DND-41 (cell line): ENCODE data around the gene VAV2.

ENCODE experiments used
- ATAC-seq: fragments of 200-7000 bp; cut with Tn5 transposase; 3 replicates; pipeline ENCODE4 v1.9.1; 2021; ENCODE audit warnings: low read depth; ENCODE audit not compliant: insufficient read depth
- DNase-seq: peaks from one replicate; pipeline ENCODE4 v3.0.0-alpha.2; 2020
- H2AFZ ChIP-seq: 2 replicates; pipeline ENCODE4 v1.6.0; 2012; ENCODE audit warnings: low read depth, low read length
- H3K27ac ChIP-seq: 2 replicates; pipeline ENCODE4 v1.5.1; 2012; ENCODE audit warnings: low read length, inconsistent platforms
- H3K27me3 ChIP-seq: fragments of 200-600 bp; sonication (generic); 2 replicates; pipeline ENCODE4 v1.6.0; 2012; ENCODE audit warnings: low read length, mild to moderate bottlenecking, inconsistent platforms; ENCODE audit not compliant: insufficient read depth, poor library complexity
- H3K36me3 ChIP-seq: 2 replicates; pipeline ENCODE4 v1.5.1; 2012; ENCODE audit warnings: low read length, inconsistent platforms; ENCODE audit not compliant: insufficient read depth
- H3K4me1 ChIP-seq: 2 replicates; pipeline ENCODE4 v1.5.1; 2012; ENCODE audit warnings: mild to moderate bottlenecking, low read length; ENCODE audit not compliant: insufficient read depth
- H3K4me2 ChIP-seq: 2 replicates; pipeline ENCODE4 v1.6.0; 2012; ENCODE audit warnings: mild to moderate bottlenecking, moderate library complexity, low read length, inconsistent platforms; ENCODE audit not compliant: insufficient read depth
- H3K4me3 ChIP-seq, 2 experiments: fragments of 200-600 bp in 1 of 2; shearing (Covaris generic) in 1 of 2; 2 replicates each; pipeline ENCODE4 v1.5.1; 2012 to 2016; ENCODE audit warnings: inconsistent platforms in 2 of 2, low read length in 2 of 2, mild to moderate bottlenecking in 2 of 2, low read depth in 1 of 2, moderate library complexity in 1 of 2
- H3K79me2 ChIP-seq: 2 replicates; pipeline ENCODE4 v1.6.0; 2012; ENCODE audit warnings: low read length, inconsistent platforms; ENCODE audit not compliant: insufficient read depth
- H3K9ac ChIP-seq: 2 replicates; pipeline ENCODE4 v1.6.0; 2012; ENCODE audit warnings: low read depth, mild to moderate bottlenecking, inconsistent platforms, low read length, moderate library complexity
- H3K9me3 ChIP-seq: 2 replicates; pipeline ENCODE4 v1.5.1; 2012; ENCODE audit warnings: low read length, moderate library complexity, mild to moderate bottlenecking, inconsistent platforms; ENCODE audit not compliant: insufficient read depth, severe bottlenecking
- H4K20me1 ChIP-seq: 2 replicates; pipeline ENCODE4 v1.6.0; 2012; ENCODE audit warnings: low read length; ENCODE audit not compliant: insufficient read depth
- EZH2 ChIP-seq: IDR thresholded peaks from 3 replicates; pipeline ENCODE4 v1.6.1; 2012; ENCODE audit warnings: borderline replicate concordance, low read depth, mild to moderate bottlenecking, moderate library complexity, low read length, inconsistent platforms; ENCODE audit not compliant: severe bottlenecking
- TF ChIP-seq, protein P1 (sequence below): IDR thresholded peaks from 2 replicates; pipeline ENCODE4 v1.5.1; 2012; ENCODE audit warnings: borderline replicate concordance, low read length, moderate library complexity, mild to moderate bottlenecking; ENCODE audit not compliant: poor library complexity, severe bottlenecking; ENCODE audit errors: extremely low read depth

Gene VAV2

DNA sequence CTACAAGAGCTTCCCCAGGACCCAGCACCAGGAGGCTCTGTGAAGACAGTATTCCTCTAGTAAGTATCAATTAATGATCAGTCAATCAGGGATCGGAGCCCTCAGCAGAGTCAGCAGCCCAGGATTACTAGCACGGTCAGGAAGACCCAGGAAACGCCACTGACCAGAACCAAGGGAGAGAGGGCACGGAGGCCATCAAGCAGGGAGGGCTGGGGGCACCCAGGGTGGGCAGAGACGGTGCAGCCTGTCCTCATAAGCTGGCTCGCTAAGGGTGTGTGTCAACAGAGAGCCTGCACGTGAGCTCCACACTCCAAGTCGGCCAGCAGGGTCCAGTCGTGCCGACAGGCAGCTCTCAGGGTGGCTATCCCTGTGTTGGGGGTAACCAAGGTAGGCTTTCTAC is 29.0 kb downstream of the VAV2 start:
- no peak overlapping the region for H2AFZ ChIP-seq
- no peaks in the 10 kb centered on the region for H3K4me1 ChIP-seq
- no peaks in the 10 kb centered on the region for H3K36me3 ChIP-seq
- no peaks in the 10 kb centered on the region for H3K9me3 ChIP-seq
- no peak overlapping the region for H3K9ac ChIP-seq
- no peaks in the 10 kb centered on the region for H4K20me1 ChIP-seq
- ATAC-seq = no peak
- H3K4me3 ChIP-seq = no peak overlapping the region
- DNase-seq = no peak
- H3K4me2 ChIP-seq = no peak overlapping the region
- H3K27me3 ChIP-seq = no peaks in the 10 kb centered on the region
- H3K79me2 ChIP-seq = no peaks in the 10 kb centered on the region
- H3K27ac ChIP-seq = no peak overlapping the region
- no peak for TF ChIP-seq EZH2
- TF ChIP-seq, protein P1, sequence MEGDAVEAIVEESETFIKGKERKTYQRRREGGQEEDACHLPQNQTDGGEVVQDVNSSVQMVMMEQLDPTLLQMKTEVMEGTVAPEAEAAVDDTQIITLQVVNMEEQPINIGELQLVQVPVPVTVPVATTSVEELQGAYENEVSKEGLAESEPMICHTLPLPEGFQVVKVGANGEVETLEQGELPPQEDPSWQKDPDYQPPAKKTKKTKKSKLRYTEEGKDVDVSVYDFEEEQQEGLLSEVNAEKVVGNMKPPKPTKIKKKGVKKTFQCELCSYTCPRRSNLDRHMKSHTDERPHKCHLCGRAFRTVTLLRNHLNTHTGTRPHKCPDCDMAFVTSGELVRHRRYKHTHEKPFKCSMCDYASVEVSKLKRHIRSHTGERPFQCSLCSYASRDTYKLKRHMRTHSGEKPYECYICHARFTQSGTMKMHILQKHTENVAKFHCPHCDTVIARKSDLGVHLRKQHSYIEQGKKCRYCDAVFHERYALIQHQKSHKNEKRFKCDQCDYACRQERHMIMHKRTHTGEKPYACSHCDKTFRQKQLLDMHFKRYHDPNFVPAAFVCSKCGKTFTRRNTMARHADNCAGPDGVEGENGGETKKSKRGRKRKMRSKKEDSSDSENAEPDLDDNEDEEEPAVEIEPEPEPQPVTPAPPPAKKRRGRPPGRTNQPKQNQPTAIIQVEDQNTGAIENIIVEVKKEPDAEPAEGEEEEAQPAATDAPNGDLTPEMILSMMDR = no peak

- Histone ChIP-seq H3K79me2 (no peaks in the 10 kb centered on the region), H3K4me2 (no peak overlapping the region), H3K36me3 (no peaks in the 10 kb centered on the region), H3K9ac (no peak overlapping the region), H3K4me1 (no peaks in the 10 kb centered on the region), H3K9me3 (no peaks in the 10 kb centered on the region), H4K20me1 (no peaks in the 10 kb centered on the region), H3K27me3 (no peaks in the 10 kb centered on the region), H3K4me3 (no peak overlapping the region), H3K27ac (no peak overlapping the region), H2AFZ (no peak overlapping the region)
- ATAC-seq (no peak), DNase-seq (no peak)
- TF ChIP-seq, protein P1 = no peak
- TF ChIP-seq EZH2 = no peak
Measured at GRCh38 chr9:133962341-133962740, 29.8 kb downstream of the VAV2 start.

- Histone ChIP-seq H3K79me2 (no peaks in the 10 kb centered on the region), H3K9me3 (no peaks in the 10 kb centered on the region), H3K9ac (no peak overlapping the region), H3K27ac (no peak overlapping the region), H4K20me1 (no peaks in the 10 kb centered on the region), H3K4me1 (no peaks in the 10 kb centered on the region), H2AFZ (no peak overlapping the region), H3K4me2 (no peak overlapping the region), H3K27me3 (no peaks in the 10 kb centered on the region), H3K4me3 (no peak overlapping the region), H3K36me3 (no peaks in the 10 kb centered on the region)
- ATAC-seq (no peak), DNase-seq (no peak)
- no peak for TF ChIP-seq EZH2
- TF ChIP-seq, protein P1 = no peak
Measured at GRCh38 chr9:133961226-133962165, 30.6 kb downstream of the VAV2 start.
